Activated naive CD4-positive, alpha-beta T cell treated with anti-CD3 and anti-CD28 coated beads, Interleukin-2, amount 50 U/mL, for 24 hours (primary cell): ENCODE measurements around the gene MPHOSPH10.

Experiments
- H3K27ac Mint-ChIP-seq: one replicate; pipeline ENCODE4 v1.8.0; 2021; ENCODE audit warnings: mild to moderate bottlenecking, mixed read lengths
- H3K27me3 Mint-ChIP-seq: one replicate; pipeline ENCODE4 v1.8.0; 2021; ENCODE audit warnings: mixed read lengths
- H3K36me3 Mint-ChIP-seq: one replicate; pipeline ENCODE4 v1.8.0; 2021; ENCODE audit warnings: mixed read lengths
- H3K4me1 Mint-ChIP-seq: one replicate; pipeline ENCODE4 v1.8.0; 2021; ENCODE audit warnings: mixed read lengths
- H3K4me3 Mint-ChIP-seq: one replicate; pipeline ENCODE4 v1.8.0; 2021; ENCODE audit warnings: mild to moderate bottlenecking, mixed read lengths
- H3K9me3 Mint-ChIP-seq: one replicate; pipeline ENCODE4 v1.8.0; 2021; ENCODE audit warnings: mixed read lengths

Gene MPHOSPH10

DNA sequence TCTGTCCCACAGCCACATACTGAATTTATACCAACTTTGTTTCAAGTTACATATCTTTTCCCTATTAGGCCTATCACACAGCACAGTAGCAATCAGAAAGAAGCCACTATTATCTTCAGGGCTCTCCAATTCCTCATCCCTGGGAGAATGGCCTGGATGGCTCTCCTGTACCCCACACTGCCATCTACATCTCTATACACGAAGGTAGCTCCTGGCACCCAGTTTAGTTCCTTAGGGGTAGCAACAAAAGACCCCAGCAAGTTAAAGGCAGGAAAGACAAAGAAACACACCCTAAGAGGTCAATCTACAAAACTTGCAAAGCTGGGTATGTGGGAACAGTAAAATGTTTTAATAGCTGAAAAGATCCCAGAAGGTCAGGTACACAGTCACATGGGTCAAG lies 56.5 kb downstream of the MPHOSPH10 start:
- H3K36me3 Mint-ChIP-seq: peaks cover 2% of the 10 kb centered on the region
- no peaks in the 10 kb centered on the region for H3K4me1 Mint-ChIP-seq
- H3K4me3 Mint-ChIP-seq: no peak overlapping the region
- H3K9me3 Mint-ChIP-seq: no peaks in the 10 kb centered on the region
- H3K27ac Mint-ChIP-seq: no peak overlapping the region
- H3K27me3 Mint-ChIP-seq: no peaks in the 10 kb centered on the region

- Mint-ChIP-seq H3K27ac (no peak overlapping the region), H3K4me3 (no peak overlapping the region), H3K4me1 (no peaks in the 10 kb centered on the region), H3K27me3 (no peaks in the 10 kb centered on the region), H3K36me3 (peaks cover 2% of the 10 kb centered on the region), H3K9me3 (no peaks in the 10 kb centered on the region)
Observed at GRCh38 chr2:71187589-71187988, 57.2 kb downstream of the MPHOSPH10 start.

DNA sequence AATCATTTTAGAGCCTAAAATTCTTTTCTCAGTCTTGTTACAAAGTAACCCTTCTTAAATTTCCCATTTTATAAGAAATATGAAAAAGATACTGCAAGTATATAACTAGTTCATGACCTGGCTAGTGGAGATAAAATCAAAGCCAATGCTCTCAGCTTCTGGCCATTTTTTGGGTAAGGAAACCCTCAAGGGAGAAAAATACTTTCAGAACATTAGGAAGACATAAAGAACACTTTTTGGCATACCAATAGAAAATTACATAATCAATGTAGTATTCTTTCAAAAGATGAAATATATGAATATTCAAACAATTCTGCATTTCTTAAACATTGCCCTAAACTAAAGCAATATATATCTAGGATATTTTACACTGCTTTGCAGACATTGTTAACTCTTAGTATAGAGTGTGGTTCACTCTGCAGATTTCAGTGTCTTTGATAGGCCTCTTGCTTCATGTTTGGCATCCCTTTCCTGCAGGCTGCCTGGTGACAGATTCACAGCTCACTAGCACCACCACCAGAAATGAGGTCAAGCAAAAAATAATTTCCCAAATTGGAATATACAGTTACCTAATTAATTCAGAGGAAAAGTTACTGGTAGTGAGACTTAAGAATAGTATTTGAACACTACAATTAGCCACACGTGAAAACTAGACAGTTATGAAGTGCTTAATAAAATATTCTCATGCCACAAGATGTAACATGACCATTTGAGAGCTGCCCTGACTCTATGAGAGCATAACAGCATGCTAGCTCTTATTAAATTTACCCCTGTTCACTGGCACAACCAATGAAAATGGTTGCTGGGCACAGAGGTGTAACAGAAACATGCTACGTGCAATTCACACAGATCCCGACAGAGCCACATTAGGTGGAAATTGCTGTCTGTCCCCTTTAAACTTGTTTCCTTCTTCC lies 60.5 kb downstream of the MPHOSPH10 start:
- H3K27ac Mint-ChIP-seq: no peak overlapping the region
- H3K4me3 Mint-ChIP-seq: no peak overlapping the region
- H3K4me1 Mint-ChIP-seq: no peaks in the 10 kb centered on the region
- H3K27me3 Mint-ChIP-seq: no peaks in the 10 kb centered on the region
- peaks cover 6% of the 10 kb centered on the region for H3K36me3 Mint-ChIP-seq
- H3K9me3 Mint-ChIP-seq: no peaks in the 10 kb centered on the region

DNA sequence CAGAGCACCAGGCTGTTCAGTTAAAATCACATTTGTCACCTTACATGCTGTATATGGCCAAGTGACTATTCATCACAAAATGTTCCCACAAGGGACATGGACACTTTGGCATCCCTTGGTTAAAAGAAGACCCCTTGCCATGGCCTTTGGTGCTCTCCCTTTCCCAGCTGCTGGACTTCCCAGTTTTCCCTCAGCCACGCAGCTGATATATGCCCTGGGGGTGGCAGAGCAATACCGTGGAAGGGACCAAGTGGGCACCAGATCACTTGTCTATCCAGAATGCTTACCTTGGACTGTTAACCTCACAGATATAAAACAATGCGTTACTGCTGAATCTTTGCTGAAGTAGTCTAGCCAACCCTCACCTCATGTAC lies 61.1 kb downstream of the MPHOSPH10 start:
- H3K27ac Mint-ChIP-seq: no peak overlapping the region
- peaks cover 10% of the 10 kb centered on the region for H3K36me3 Mint-ChIP-seq
- no peaks in the 10 kb centered on the region for H3K9me3 Mint-ChIP-seq
- no peaks in the 10 kb centered on the region for H3K4me1 Mint-ChIP-seq
- H3K27me3 Mint-ChIP-seq: no peaks in the 10 kb centered on the region
- H3K4me3 Mint-ChIP-seq: no peak overlapping the region
